GF-D8 (cell line): ENCODE results near the gene FYTTD1.

Experiments
- DNase-seq: peaks from one replicate; lab custom pipeline; 2025; lab: John Stamatoyannopoulos, UW

FYTTD1 gene

DNA sequence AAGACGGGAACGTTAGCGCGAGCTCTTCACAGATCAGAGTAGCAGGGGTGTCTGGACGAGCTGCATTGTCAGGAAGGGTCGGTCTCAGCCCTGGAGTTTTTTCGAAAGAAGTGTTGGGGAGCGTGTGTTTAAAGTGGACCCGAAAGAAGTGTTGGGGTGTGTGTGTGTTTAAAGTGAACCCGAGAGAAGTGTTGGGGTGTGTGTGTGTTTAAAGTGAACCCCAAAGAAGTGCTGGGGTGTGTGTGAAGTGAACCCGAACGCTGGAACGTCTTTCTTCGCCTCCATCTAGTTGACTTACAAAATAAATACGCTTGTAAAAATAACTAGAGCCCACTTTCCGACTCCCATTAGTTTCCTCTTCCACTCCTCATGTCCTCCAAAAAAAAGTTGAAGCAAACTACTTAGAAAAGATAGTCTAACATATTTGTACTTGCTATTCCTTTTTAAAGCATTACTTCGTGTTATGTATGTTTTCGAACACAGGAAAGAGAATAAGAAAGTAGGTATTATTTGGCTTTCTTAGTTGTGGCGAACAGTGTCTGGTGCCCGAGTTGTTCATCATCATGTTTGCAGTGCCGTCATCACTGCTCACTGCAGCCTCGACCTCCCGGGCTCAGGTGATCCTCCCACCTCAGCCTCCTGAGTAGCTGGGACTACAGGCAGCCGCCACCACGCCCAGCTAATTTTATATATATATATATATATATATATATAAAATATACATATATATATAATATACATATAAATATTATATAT lies 42.4 kb downstream of the FYTTD1 start:
- DNase-seq: no peak

DNA sequence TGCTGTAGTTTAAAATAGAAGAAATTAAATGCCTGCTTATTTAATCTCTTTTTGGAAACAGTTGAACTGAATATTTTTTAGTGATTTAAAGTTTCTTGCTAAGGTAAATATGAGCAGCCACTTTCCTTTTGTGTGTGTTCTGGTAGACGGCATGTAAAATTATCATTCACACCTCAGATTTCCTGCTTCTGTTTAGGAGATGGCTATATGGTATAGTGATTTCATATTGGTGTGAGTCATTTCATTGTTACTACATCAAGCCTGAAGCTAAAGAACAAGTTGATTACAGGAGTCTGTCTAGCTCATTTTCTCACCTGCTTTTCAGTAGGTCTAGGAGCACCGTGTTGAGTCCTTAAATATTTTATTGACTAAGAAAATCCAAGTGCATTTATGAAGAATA lies 43.6 kb downstream of the FYTTD1 start:
- DNase-seq: no peak

DNA sequence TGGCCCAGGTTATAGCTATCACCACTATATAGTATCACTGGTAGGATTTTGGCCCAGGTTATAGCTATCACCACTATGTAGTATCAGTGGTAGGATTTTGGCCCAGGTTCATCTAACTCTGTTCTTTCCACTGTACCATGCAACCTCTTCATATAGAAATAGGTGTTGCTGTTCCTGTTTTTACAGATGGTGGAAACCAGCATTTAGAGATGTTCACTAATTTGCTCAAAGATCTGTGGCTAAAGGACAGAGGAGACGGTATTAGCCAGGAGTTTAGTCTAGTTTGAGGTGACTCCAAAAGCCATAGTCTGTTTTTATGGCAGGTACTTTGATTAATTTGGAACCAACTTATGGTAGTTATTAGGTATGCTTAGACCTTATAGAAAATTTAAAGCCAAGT lies 44.4 kb downstream of the FYTTD1 start:
- DNase-seq: no peak

DNA sequence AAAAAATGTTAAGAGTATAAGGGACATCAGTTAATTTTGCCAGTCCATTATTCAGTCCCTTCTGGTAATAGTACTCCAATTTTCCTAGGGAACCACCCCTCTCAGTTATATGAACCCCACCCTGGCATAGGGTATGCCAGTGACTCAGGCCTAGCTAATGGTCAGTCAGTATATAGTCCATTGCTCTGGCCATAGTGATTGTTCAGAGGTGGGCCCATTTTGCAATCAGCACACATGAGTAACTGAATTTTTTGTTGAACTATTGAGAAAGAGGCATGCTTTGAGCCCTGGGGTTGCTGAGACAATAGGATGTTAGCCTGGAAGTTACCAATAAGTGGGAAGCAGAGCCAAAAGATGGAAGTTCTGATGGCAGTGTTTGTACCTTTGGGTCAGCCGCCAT lies 45.5 kb downstream of the FYTTD1 start:
- DNase-seq: no peak

DNA sequence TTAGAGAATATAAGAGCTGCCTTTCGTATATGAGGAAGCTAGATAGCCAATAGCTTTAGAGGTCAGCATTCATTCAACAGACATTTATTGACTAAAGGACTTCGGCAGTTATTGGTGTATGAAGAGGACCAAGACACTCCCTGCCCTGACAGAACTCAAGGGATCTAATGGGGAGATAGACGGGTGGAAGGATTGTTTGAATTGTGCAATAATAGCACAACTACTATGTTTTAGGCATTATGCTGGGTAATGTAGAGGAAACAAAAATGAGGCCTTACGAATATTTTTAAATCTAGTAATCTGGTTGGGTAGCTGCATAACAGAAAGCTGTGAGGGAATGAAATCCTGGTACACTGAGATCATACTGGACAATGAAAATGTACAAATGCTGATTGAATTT lies 46.4 kb downstream of the FYTTD1 start:
- DNase-seq: no peak

DNA sequence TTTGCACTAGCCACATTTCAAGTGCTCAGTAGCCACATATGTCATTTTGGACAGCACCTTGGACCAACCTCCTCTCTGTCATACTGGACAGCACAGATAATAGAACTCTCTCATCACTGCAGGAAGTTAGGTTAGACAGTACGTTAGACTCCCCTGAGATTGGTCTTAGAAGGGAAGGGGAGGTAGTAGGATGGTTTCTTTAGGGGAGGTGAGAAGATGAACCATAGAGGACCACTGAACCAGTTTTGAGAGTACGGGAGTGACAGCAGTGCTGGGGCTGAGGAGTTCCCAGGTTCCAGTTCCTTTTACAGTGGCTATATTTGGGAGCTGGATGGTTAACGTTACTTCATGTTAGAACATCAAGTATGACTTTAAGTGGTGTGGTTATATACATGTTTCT lies 49.2 kb downstream of the FYTTD1 start:
- no peak for DNase-seq

DNA sequence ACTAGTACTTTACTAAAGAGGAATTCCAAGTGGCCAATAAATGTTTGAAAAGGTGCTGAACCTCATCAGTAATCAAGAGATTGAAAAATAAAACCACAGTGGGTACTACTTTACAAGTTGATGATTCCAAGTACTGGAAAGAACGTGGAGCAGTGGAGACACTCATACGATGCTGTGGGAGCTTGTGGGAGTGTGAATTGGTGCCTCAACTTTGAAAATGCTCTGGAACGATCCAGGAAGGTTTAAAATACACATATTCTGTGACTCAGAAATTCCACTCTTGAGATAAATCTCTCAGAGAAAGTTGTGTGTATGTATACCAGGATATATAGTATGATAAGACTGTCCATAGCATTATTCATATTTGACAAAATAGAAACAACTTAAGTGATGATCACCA lies 50.7 kb downstream of the FYTTD1 start:
- DNase-seq: no peak

DNA sequence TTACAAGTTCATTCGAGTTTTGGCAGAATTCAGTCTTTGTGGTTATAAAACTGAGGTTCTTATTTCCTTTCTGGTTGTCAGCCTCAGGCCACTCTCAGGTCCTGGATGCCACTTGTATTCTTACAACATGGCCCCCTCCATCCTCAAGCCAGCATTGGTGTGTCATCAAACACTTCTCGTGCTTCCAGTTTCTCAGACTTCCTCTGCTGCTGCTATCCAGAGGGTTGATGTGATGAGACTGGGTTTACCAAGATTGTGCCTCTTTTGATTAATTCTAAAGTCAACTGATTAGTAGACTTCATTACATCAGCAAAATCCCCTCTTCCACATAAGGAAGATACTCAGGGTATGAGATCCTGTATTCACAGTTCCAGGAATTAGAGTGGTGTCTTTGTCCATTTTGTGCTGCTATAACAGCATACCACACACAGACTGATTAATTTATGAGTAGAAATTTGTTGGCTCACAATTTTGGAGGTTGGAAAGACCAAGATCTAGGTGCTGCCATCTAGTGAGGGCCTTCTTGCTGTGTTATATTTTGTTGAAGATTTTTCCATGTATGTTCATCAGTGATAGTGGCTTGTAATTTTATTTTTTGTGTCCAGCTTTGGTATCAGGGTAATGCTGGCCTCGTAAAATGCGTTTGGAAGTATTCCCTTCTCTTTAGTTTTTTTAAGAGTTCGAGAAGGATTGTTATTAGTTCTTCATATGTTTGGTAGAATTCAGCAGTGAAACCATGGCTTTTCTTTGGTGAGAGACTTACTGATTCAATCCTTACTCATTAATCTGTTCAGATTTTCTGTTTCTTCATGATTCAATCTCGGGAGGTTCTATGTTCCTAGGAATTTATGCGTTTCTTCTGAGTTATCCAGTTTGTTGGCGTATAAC lies 52.5 kb downstream of the FYTTD1 start:
- DNase-seq: no peak

DNA sequence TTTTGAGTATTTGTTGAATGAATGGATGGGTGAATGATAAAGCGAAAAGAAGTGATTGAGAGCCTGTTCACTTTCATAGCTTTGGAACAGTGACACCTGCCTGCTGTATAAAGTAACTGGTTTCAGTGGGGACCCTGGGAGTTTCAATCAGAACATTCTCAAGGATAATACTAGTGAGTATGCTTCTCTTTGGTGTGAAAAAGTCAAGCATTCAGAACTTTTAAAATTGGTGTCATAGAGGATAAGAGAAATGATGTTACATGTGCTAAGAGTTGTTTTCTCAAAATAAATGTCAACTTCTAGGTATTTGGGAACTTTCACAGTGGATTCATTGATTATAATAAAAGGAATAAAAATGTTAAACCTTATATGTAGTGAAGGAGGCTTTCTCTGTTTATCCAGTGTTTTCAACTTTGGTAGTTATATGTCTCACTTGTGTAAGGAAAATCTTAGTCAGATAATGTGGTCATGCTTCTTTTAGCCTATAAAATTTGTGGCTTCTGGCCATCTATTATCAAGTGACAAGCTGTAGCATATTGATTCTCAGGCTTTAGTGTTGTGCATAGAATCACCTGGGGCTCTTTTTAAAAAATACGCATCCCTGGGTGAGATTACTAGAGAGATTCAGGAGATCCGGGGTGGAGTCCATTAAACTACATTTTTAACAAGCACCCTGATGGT lies 53.2 kb downstream of the FYTTD1 start:
- no peak for DNase-seq

DNA sequence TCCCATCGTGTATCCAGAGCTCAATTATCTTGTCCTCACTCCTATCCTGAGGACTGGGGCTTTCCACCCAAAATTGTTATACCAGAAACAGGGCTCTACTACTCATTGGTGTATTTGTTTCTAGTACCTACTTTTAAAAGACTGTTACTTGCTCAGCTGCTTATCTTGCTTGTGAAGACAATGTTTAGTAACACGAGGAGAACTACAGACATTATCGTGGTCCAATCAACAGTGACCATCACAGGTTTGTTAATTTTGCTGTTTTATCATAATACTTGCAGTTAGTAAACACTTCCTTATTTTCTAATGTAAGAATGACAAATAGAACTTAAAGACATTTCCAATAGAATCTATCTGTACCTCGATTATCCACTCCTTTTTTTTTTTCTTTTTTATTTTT lies 54.8 kb downstream of the FYTTD1 start:
- no peak for DNase-seq

DNA sequence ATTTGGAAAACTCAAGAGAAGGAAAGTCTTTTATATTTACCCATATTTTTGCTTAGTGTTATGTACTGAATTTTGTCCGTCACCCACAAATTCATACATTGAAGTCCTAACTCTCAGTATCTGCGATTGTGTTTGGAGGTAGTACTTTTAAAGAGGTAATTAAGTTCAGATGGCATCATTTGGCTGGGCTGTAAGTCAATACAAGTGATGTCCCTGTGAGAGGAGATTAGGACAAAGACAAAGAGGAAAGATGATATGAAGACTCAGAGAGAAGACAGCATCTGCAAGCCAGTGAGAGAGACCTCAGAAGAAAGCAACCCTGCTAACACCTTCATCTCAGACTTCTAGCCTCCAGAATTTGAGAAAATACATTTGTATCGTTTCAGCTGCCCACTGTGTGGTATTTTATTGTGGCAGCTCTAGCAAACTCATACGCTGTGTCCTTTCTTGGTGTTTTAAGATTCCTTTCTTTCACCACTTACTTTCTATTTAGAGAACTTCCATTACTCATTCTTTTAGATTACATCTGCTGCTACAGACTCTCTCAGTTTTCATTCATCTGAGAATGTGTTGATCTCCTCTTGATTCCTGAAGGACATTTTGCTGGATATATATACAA lies 58.4 kb downstream of the FYTTD1 start:
- no peak for DNase-seq

DNA sequence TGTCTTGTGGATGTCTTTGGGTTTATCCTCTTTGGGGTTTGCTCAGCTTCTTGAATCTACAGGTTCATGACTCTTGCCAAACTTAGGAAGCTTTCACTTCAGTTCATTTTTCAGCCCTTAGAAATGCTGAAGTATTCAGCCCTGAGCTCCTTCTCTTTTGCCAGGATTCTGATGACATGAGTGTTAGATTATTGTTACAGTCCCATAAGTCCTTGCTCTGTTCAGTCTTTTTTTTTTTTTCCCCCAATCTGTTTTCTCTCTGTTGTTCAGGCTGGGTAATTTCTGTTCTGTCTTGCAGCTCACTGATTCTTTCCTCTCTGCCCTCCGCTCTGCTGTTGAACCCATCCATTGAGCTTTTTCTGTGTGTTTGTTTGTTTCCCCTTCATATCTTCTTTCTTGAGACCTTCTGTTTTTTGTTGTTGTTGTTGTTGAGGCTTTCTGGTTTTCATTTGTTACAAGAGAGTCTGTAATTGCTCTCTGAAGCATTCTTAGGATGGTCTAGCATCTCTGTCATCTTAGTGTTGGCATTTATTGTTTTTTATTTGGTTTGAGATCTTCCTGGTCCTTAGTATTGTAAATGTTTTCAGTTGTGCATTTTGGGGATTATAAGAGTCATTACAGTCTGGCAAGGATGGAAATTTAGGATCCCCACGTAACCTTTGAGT lies 59.8 kb downstream of the FYTTD1 start:
- no peak for DNase-seq

DNA sequence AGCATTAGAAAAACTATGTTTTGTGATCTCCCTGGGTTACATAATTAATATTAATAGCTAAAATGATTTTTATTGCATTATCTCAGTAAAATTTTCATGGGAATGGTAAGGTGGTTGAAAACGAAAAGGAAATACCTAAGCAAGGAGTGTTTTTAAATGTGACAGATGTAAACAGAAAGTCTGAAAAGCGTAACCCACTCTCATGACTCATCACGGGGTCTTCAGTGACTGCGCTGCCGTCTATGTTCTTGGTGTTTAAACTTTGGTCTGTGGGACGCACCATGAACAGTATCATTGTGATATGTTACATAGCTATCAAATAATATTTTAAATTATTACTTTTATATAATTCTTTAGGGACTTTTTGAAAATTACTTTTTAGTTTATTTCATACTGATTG lies 61.2 kb downstream of the FYTTD1 start:
- DNase-seq: no peak

DNA sequence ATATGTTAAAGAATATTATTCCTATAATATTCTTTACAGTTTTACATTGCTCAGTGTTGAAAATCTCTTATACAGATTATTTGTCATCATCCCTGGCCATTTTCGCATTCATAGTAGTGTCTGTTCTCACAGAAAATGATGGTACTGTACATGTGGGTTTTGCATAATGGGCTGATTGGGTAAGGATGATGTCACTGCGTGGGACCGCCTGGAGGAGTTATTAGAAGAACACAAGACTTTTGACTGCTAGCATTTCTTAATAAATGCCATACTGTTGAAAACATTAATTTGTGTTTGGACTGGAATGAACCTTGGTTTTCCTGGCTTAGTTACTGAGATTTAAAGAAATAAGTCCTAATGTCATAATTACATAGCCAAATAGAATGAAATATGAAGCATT lies 61.7 kb downstream of the FYTTD1 start:
- DNase-seq: no peak

DNA sequence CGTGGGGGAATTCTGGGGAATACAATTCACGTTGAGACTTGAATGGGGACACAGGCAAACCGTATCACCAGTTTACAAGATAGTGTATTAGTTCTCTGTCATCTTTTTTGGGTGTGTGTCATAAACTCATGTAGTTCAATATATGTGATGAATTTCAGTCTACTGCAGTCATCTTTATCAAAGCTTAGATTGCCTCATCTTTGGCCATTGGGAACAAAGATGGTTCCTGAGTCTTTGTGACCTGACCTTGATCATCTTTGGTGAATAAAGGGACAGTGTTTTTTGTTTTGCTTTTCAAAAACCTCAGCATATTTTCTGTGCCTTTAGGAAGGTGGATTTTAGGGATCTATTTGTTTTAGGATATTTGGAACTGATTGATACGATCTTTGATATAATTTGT lies 64.7 kb downstream of the FYTTD1 start:
- DNase-seq: no peak

DNA sequence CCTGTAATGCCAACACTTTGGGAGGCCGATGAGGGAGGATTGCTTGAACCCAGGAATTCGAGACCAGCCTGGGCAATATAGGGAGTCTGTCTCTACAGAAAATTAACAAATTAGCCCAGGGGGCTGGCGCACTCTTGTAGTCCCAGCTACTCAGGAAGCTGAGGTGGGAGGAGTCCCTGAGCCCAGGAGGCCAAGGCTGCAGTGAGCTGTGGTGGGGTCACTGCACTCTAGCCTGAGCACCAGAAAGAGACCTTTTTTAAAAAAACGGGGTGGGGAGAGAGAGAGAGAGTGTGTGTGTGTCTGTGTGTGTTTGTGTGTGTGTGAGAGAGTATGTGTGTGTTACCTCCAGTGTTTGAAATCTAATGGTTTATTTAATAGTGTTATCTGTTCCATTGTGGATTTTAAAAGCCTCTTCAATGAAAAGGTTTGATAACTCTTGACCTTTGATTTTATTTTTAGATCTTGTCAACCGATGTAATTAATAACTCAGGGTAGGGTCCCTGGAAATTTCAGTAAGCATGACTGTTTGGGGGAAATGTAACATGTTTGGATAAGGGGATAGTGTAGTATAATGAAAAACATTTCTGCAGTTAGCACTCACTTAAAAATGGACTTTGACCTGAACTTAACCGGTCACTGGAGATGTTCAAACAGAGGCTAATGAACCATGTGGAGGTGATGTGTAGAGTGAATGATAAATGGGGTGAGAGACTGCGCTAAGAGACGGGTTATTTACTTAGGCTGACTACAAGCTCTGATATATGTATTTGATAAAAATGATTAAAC lies 71.1 kb downstream of the FYTTD1 start:
- DNase-seq: no peak

DNA sequence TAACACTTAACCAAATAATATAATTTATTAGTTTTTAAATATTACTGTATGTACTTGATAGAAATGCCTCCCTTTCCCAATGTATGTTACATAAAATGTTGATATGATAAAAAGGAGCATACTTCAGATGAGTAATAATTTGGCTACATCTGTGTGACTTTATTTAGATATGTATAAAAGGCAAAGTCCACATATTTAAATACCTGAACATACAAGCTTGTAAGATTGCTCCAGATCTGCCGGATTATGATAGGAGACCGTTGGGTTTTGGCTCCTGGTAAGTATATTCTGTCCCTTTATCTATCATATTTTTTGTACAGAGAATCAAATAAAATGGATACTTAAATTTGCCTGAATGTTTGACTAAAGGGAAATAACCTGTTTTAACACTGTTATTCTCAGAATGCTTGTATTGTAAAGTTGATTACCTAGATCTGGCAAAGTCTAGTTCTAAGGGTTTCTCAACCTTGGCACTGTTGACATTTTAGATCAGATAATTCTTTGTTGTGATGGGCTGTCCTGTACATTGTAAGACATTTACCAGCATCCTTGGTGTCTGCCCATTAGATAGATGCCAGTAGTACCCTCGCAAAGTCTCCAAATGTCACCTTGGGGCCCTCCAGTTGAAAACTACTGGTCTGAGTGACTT lies 79.8 kb downstream of the FYTTD1 start:
- no peak for DNase-seq

DNA sequence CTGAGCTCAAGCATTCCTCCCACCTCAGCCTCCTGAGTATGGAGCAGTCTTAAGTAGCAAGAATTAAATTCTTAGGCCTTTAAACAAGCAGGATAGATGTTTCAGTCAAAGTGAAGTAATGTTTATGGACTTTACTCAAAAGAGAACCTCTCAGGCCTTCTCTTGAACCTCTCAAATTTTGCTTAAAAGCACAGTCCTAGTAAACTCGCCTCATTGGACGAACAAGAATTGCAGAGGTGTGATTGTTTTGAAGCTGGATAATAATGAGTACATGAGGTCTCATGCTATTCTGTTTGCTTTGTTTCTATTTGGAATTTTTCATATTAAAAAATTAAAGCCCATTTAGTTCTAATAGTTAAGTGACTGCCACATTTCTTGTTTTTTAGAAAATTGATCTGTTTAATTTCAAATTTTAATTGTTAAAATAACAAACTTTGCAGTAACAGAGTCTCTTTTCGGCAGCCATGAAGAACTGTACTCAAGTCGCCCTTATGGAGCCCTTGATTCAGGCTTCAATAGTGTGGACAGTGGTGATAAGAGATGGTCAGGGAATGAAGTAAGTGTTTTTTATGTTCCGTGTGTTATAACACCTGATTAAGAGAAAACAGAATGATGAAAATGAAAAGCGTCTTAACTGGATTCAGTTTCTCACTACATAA lies 80.8 kb downstream of the FYTTD1 start:
- no peak for DNase-seq

DNA sequence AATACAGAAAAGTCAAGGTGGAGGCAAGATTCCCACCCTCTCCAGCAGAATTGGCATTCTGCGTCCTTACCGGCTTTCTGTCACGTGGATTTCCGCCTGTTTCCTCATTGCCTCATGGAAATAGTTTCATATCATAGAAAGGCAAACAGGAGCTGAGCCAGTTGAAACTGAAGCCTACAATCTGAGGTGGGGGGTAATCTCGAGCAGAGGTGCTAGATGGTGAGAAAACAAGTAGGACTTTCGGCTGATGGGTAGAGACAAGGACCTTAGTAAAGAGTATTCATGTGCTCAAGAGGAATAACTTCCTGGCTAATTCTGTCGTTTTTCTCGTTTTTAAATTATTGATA lies 81.3 kb downstream of the FYTTD1 start:
- no peak for DNase-seq
